ENCODE data around the gene SLC5A2. TPM values are rescaled to one million over a fixed set of nuclear protein-coding genes. Genes with fewer than 3 reads are reported as not detected.
"Not testable (repeated sequence)": the region's sequence is repeated elsewhere in the genome, so short reads cannot be mapped to it uniquely, and the experiment has no call there.

Gene SLC5A2
- total RNA-seq, 1 donor from 2014 or later = not detected

- DNase-seq (ENCODE audit: low spot score) = no peak
Observed at GRCh38 chr16:31474773-31475738, 7.9 kb upstream of the SLC5A2 start.

DNA sequence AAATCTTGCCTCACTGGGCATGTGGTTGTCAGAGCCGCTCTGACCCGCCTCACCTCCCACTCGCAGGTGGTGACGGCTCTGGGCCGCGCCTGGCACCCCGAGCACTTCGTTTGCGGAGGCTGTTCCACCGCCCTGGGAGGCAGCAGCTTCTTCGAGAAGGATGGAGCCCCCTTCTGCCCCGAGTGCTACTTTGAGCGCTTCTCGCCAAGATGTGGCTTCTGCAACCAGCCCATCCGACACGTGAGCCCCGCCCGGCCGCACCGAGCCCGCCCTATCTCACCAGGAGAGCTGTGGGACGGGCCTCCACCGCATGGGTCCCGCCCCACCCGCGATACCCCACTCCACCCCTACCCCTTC lies 7.0 kb upstream of the SLC5A2 start:
- DNase-seq (ENCODE audit: low spot score) = no peak

DNA sequence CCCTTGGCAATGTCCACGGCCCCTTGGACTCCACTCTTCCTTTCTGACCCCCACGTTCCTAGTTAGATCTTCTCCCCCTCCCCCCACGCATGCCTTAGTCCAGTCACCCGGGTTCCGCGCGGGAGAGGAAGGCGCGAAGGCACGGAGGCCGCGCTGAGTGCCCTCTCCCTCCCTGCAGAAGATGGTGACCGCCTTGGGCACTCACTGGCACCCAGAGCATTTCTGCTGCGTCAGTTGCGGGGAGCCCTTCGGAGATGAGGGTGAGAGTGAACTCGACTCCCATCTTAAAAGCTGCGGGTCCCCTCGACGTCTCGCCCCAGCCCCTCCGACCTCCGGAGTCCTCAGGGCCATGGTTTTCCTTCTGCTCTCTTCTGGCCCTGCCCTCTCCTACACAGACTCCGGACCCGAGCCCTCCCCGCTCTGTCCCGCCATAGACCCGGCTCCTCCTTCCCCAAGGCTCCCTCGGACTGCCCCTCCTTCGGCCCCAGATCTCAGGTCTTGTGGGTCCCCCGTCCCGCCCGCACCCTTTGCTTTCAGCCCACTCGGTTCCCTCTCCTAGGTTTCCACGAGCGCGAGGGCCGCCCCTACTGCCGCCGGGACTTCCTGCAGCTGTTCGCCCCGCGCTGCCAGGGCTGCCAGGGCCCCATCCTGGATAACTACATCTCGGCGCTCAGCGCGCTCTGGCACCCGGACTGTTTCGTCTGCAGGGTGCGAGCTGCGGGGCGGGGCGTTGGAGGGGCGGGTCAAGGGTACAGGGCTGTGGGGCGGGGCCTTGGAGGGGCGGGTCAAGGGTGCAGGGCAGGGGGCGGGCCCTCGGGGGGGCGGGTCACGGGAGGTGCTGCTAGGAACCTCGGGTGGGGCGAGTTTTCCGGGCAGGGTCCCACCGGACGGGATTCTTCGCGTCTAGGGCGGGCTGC lies 6.4 kb upstream of the SLC5A2 start:
- DNase-seq (ENCODE audit: low spot score) = no peak

DNA sequence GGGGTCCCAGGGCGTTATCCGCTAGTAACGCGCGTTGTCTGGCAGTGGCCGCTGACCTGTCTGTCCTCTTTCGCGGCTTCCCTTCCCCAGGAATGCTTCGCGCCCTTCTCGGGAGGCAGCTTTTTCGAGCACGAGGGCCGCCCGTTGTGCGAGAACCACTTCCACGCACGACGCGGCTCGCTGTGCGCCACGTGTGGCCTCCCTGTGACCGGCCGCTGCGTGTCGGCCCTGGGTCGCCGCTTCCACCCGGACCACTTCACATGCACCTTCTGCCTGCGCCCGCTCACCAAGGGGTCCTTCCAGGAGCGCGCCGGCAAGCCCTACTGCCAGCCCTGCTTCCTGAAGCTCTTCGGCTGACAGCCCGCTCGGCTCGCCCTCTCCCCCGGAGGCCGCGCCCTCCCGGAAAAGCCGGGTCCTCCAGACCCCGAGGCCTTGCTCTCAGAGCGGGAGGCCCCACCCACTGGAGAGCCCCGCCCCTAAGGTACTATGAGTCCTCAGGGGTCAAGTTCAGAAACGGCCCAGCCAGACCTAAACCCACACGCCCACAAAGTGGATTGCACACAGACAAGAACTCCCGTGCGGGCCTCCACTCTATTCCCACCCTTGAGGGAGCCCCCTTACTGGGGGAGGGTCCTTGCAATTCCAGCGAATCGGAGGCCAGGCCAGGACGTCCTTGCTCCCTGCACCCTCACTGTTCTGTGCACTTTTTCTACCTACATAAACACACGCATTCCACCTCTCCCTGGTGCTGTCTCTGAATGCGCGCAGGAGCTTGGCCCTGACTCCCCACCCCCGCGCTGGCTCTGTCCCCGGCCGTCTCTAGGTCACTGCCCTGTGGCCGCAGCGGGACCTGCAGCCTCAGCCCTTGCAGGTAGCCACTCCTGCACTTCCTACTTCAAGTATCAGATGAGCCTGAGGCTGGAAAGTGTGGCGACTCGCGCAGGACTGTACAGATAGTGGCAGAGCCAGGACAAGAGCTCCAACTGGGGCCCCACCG lies 5.4 kb upstream of the SLC5A2 start:
- DNase-seq (ENCODE audit: low spot score) = no peak

GRCh38 chr16:31478956-31479355 lies 4.0 kb upstream of the SLC5A2 start:
- DNase-seq (ENCODE audit: low spot score) = no peak

- no peak for DNase-seq (ENCODE audit: low spot score)
Observed at GRCh38 chr16:31479751-31480150, 3.2 kb upstream of the SLC5A2 start.

DNA sequence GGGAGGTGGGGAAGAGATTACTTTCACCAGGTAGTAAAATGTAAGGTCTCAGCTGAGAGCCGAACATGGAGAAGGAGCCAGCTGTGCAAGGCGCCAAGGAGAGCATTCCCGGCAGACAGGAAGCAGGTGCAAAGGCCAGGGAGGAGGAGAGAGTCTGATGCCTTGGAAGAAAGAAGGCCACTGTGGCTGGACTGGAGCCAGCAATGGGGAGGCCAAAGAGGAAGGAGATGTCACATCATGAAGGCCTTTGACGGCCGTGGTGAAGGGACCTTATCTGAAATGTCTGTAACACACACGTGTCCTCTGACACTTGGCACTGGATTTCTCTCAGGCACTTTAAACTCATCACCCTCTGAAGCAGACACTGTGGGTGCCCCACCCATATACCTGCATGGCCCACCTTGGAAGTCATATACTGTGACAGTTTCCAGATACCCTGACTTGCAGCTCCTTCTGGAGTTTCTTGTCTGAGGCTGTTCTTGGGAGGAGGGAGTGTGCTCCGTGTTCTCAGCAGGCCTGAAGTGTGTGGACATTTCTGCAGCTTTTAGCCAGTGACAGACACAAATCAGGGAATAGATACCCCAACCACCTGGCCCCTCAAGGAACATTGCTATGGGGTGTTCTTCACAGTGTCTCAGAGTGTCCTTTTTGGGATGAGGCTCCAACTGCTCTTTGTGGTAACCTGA lies 1.9 kb upstream of the SLC5A2 start:
- DNase-seq (ENCODE audit: low spot score) = no peak

DNA sequence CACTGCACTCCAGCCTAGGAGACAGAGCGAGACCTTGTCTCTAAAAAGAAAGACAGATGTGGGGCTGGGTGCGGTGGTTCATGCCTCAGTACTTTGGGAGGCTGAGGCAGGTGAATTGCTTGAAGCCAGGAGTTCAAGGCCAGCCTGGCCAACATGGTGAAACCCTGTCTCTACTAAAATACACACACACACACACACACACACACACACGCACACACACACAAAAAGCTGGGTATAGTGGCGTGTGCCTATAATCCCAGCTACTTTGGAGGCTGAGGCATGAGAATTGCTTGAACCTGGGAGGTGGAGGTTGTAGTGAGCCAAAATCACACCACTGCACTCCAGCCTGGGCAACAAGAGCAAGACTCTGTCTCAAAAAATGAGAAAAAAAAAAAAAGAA lies 1.1 kb downstream of the SLC5A2 start:
- not testable (repeated sequence) for DNase-seq (ENCODE audit: low spot score)

- no peak for DNase-seq (ENCODE audit: low spot score)
Observed at GRCh38 chr16:31484491-31485171, 1.7 kb downstream of the SLC5A2 start.

- DNase-seq (ENCODE audit: low spot score) = no peak
Observed at GRCh38 chr16:31485571-31485970, 2.6 kb downstream of the SLC5A2 start.

- DNase-seq (ENCODE audit: low spot score) = no peak
Observed at GRCh38 chr16:31486045-31486444, 3.1 kb downstream of the SLC5A2 start.

- DNase-seq (ENCODE audit: low spot score) = no peak
Observed at GRCh38 chr16:31487071-31487719, 4.3 kb downstream of the SLC5A2 start.

- DNase-seq (ENCODE audit: low spot score) = no peak
Observed at GRCh38 chr16:31487720-31488467, 5.0 kb downstream of the SLC5A2 start.

DNA sequence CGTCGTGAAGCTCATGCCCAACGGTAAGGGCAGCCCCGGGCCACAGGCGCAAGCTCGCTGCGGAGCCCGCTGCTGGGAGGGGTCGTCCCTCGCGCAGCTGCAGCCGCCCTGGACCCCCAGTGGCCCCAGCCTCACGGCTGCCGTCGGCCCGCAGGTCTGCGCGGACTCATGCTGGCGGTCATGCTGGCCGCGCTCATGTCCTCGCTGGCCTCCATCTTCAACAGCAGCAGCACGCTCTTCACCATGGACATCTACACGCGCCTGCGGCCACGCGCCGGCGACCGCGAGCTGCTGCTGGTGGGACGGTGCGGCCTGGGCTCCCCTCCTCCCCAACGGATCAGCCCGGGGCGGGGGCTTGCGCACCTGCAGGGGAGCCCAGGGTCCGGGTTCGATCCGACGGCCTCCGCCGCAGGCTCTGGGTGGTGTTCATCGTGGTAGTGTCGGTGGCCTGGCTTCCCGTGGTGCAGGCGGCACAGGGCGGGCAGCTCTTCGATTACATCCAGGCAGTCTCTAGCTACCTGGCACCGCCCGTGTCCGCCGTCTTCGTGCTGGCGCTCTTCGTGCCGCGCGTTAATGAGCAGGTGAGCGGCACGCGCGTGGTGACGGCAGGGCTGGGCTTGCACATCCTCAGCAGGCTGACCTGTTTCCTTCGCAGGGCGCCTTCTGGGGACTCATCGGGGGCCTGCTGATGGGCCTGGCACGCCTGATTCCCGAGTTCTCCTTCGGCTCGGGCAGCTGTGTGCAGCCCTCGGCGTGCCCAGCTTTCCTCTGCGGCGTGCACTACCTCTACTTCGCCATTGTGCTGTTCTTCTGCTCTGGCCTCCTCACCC lies 5.8 kb downstream of the SLC5A2 start:
- DNase-seq (ENCODE audit: low spot score) = no peak

DNA sequence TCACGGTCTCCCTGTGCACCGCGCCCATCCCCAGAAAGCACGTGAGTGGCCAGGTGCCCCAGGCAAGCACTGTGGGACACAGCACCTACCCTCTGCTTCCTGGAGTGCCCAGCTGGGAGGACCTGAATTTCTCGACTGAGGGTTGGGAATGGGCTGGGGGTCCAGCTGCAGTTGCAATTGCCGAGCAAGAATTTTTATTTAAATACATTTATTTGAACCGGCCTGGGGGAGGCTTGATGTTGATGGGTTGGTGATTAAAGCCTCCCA lies 6.3 kb downstream of the SLC5A2 start:
- DNase-seq (ENCODE audit: low spot score) = no peak

DNA sequence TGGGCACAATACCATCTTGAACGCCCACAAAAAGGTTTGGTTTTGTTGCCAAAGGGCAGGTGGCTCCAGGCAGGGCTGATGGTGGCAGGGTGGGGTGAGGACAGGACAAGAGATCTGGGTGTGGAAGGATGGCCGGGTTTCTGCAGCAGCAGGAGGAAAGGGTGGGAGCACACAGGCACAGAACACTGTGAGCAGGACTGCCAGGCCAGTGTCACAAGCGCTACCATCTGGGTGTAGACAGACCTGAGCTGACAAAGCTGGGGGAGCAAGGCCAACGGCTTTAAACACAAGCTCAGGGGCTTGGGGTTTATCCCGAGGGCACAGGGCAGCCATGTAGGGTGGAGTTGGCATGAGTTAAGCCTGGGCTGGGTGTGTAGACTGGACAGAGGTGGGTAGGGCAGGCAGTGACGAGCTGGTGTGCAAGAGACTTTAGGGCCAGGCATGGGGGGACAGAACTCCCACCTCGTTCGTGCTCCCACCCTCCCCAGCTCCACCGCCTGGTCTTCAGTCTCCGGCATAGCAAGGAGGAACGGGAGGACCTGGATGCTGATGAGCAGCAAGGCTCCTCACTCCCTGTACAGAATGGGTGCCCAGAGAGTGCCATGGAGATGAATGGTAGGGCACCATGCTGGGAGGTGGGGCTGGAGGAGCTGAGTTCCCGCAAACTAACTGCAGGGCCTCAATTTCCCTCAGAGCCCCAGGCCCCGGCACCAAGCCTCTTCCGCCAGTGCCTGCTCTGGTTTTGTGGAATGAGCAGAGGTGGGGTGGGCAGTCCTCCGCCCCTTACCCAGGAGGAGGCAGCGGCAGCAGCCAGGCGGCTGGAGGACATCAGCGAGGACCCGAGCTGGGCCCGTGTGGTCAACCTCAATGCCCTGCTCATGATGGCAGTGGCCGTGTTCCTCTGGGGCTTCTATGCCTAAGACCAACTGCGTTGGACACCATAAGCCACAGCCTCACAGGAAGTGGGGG lies 7.0 kb downstream of the SLC5A2 start:
- no peak for DNase-seq (ENCODE audit: low spot score)

Measured in mesenteric fat pad (tissue), 1 donor.